Mammary epithelial cell (primary cell): ENCODE measurements around the gene MAD1L1.

Source experiments
- CTCF ChIP-seq, 2 donors: IDR thresholded peaks in 1 of 2; conservative IDR thresholded peaks in 1 of 2; 2 replicates each; pipeline ENCODE4 v1.5.1; 2011 to 2012; ENCODE audit warnings: inconsistent platforms in 2 of 2, low read length in 2 of 2, mild to moderate bottlenecking in 2 of 2, control low read depth in 1 of 2, low read depth in 1 of 2; ENCODE audit not compliant: insufficient read depth in 1 of 2; ENCODE audit errors: extremely low read depth in 1 of 2
- EZH2 ChIP-seq: IDR thresholded peaks from 2 replicates; pipeline ENCODE4 v1.6.1; 2012; ENCODE audit warnings: low read length, inconsistent platforms, borderline replicate concordance

GRCh38 chr7:2018569-2019460, 213.9 kb downstream of the MAD1L1 start:
- TF ChIP-seq CTCF (conservative IDR thresholded peaks at IDR 0.05 in 1 of 2, IDR thresholded peaks at IDR 0.05 in 1 of 2; ENCODE audit: extremely low read depth in 1 of 2, insufficient read depth in 1 of 2, low read depth in 1 of 2, low read length in 2 of 2) (no peak), EZH2 (no peak)
